Fibroblast of gingiva (primary cell): ENCODE results near the gene GRAP.

Experiments used
- DNase-seq: peaks from one replicate; pipeline ENCODE4 v3.0.0-alpha.2; 2011; ENCODE audit warnings: low read depth

Gene GRAP

DNA sequence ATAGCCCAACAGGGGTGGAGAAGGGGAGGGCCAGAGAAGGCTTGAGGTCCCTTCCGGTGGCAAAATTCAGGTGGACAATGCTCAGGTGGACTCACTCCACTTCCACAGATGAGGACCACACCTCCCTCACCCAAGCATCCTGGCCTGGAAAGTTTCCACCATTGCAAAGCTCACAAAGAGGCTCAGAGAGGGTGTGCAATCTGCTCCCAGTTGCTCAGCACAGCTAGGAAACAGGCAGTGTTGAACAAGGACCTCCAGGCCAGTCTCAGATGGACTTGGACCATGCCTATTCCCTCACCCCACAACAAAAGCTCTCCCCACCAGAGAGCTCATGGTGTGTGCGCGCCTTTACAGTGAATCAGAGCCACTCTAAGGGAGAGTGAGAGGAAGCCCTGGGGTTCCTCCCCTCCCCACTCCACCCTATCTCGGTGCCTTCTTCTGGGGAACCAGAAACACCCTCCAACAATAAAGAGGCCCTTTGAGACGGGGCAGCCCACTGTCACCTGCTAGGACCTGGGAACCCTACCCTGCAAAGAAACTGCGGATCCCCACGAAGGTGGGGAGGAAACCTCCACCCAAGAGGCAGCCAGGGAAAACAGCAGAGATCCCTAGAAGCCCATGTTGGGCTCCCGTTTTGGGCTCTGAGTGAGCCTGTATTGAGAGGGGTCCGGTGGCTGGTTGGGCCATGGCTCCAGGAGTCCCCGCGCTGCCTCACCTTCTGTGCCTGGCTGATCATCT, 43.8 kb downstream of the GRAP start:
- no peak for DNase-seq

DNA sequence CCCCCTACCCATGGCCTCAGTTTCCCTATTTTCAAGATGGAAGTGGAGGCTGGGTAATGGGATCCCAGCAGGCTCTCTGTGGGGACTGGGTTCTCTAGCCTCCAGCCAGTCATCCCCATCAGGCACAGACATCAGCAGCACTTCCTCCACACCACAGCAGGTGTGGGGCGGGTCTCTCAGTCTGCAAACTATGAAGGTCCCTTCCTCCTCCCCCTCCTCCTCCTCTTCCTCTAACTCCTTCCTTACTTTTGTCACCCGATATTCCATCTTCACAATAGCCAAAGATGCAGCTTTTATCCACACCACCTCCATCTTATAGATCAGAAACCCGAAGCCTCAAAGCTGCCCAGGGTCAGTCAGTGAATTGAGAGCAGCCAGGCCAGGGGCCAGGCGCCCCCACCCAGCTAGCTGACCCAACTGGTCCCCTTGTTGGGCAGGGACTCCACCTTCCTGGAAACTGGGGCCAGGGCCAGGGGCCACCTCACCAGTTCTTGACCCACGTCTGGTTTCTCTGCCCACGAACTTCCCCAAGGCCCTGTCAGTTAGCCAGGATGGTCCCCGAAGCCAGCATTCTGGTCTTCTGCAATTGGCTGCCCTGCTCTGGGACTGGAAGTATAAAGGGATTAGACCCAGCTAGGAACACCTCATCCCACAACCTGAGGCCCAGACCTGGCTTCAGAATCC, 44.7 kb downstream of the GRAP start:
- DNase-seq, result no peak

DNA sequence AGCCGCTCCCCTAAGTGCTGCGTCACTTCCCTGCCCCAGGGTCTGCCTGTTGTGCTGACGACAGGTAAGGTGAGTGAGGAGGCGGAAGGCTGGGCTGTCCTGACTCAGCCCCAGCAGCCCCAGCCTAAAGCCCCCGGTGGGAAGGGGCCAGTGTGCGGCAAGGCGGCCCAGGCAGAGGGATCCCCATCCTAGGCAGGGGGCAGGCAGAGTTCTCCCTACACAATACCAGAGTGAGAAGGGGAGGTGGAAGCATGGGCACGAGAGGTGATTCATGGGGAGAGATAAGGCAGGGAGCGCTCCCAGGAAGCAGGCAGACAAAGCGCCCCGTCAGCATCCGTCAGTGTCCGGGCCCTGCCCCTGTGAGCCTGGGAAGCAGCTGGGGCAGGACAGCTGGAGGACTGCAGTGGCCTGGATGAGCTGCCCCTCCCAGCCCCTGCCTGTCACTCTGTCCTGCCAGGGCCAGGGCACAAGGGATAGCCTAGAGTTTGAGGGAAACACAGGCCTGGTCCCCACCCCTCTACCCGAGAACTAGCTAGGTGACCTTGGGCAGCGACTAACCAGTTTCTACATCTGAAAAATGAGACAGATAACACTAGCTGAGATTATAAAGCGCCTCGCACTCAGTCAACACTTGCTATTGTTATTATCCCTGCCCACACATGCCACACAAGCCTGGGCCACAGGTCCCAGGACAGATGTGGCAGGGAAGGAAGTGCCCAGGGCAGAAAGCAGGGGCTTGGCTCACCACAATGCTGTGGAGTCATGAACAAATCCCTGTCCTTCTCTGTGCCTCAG, 46.0 kb downstream of the GRAP start:
- no peak for DNase-seq

DNA sequence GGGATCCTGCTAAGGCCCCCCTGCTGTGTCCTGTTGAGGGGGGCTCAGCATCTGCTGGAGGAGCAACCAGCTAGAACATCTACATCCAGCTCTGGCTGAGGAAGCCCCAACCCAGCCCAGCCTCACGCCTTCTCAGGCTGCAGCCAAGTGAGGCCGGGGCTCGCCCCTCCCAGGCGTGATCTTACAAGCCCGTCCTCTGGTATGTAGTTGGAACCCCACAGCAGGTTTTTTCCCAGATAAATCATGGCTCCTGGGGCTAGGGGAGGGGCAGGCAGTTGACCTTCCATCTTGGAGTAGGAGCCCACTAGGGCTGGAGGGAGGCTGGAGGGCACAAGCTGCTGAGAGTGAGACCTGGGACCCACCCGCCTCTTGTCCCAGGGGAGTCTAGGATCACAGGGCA, 46.8 kb downstream of the GRAP start:
- no peak for DNase-seq

DNA sequence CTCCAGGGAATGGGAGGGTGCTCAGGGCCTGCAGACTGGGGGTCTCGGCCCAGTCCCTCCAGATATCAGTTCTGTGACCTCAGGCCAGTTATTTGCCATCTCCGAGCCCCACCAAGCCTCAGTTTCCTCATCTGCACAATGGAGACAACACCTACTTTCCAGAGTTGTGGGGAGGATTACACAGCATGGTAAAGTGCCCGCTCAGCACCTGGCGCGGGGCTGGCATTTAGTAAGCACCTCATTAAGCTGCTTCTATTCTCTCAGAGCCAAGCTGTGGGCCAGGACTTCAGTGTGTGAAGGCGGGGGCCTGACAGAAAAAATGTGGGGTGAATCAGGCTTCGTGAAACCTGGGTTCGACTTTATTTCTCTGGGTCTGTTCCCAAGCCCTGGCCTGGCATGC, 47.4 kb downstream of the GRAP start:
- DNase-seq, result no peak

DNA sequence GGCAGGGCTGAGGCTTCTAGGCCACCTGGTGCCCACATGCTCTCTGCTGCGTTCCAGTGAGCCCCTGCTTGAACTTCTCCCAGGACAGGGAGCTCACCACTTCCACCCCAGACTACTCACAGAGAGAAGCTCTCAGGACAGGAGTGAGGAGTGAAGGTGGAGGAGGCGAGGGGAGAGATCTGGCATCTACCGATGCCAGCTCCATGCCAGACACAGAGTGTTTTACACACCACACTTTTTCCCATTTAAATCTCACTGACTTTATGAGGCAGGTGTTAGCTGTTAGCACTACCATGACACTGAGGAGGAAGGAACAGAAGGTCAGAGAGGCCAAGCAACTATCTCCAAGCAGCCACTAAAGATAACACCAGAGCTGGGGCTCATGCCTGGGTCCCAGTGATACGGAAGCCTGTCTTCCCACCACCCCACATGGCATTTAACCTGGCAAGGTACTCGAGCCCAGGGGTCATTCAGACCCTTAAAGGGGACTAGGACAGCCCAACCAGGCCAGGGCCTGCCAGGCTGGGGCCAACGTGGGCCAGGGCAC, 49.0 kb downstream of the GRAP start:
- DNase-seq, result no peak

DNA sequence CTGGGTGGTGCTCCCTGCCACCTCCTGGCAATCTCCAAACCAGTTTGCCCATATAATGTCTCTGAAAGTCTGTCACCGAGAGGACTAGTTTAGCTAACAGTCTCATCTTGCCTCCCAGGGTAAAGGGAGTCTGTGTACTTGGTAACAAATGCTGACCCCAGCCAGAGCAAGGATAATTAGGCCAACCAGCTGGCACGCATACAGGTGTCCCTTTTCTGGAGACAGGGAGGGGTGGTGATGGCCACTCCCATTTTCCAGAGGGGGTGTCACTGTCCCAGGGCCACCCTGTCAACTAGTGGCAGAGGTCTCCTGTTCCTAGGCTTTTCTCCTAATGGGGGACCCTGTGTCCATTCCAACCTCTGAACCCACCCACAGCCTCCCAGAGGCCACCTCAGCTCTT, 50.3 kb downstream of the GRAP start:
- no peak for DNase-seq

DNA sequence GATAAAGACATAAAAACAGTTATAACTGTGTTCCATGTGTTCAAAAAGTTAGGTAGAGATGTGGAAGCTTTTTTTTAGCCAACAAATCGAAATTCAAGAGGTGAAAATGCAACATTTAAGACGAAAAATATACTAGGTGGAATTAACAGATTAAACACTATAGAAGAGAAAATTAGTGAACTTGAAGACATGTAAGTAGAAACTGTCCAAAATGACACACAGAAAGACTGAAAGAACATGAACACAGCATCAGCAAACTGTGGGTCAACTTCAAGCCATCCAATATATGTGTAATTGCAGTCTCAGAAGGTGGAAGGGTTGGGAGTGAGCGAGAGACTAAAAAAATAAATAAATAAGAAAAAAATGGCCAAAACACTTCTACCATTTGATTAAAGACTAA, 51.5 kb downstream of the GRAP start:
- DNase-seq, result no peak

DNA sequence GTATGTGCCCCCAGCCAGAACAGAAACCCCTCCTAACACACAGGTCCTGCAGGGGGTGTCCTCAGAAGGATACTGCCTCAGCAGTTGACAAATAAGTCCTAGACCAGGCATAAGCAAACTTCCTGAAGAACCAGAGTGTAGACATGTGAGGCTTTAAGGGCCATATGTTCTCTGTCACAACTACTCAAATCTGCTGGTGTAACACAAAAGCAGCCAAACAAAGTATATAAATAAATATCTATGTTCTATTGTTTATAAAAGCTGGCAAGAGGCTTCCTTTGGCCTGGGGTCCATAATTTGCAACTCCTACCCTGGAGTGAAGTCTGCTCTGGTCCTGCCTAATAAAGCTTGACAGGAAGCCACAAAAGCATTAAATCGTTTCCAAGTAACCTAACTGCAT, 52.1 kb downstream of the GRAP start:
- no peak for DNase-seq

DNA sequence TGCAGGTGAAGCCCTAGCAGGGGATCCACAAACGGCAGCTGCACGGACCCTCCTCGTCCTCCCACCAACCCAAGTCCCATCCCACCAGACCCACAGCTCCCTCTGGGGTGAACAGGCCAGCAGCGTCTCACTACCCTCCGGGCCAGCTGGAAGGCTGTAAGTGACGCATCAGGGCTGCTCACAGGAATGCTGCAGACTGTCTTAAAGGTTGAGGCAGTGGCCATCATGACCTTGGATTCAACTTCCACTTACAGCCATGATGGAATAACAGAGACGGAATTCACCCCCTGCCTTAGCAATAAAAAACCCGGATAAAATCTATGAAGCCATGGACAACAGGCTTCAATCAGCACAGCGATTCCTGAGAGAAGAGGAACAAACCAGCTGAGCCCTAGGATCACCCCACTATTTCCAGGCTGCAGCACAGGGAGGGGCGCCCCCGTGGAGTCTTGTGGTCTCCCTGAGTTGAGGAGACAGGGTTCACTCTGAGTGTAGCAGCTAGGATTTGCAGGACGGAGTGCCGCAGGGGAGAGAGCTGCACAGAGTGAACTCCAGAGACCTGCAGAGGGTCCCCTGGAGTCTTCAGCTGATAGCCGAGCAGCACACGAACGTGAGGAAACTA, 52.7 kb downstream of the GRAP start:
- DNase-seq, result no peak

DNA sequence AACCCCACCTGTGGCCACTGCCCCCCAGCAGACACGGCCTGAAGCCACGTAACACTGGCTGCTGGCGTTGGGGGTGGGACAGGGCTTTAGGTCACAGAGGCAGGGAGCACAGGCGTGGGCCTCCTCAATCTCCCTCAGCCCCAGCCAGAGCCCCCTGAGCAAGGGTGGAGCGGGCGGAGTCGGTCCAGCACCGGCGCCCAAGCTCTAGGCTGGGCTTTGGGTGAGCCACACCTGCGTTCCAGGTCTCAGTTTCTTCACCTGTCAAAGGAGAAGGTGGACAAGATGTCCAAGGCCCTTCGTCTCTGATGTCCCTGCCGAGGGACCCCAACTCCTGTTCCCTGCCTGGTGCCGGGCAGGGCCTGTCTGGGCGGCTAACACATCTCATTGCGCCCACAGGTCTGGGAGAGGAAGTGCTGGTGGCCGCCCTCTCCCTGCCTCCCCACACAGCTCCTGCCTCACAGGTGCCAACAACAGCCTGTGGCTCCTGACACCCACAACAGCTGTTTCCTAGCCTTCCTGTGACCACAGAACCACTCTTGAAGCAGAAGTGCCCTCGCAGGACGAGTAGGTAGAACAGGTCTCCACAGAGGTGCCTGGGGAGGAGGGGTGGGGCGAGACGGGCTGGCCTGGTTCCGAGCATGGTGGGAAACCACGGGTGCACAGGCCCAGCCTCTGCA, 54.2 kb downstream of the GRAP start:
- no peak for DNase-seq

DNA sequence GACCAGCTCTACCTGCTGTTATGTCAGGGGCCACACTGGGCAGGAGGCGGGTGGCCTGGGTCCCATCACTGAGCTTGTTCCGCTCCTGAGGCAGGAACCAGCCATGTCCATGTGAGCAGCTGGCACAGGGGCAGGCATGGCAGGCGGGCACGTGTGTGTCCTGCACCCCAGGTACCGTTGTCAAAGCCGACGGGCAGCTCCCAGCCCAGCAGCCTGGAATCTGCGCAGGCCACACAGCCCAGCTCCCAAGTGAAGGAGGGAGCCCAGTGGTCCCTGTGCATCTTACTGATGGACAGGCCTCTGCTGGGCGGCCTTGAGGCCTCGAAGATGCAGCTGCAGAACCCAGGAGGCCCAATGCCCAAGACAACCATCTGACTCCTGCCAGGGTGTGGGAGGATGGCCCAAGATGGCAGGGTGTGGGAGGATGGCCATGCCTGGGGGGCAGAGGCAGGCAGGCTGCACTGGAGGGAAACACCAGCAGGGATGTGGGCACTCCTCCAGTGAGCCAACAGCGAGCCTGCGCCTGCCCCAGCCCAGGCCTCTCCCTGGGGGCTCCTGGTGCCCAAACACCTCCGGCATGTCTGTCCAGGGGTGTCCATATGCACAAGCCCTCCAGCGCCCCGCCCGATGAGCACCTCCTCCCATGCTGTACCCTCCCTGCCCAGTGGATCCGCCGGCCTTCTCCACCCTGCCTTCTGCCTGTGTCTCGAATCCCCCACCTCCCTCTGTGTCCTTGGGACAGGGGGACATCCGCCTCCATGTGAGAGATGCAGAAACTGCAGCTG, 55.0 kb downstream of the GRAP start:
- DNase-seq, result no peak

DNA sequence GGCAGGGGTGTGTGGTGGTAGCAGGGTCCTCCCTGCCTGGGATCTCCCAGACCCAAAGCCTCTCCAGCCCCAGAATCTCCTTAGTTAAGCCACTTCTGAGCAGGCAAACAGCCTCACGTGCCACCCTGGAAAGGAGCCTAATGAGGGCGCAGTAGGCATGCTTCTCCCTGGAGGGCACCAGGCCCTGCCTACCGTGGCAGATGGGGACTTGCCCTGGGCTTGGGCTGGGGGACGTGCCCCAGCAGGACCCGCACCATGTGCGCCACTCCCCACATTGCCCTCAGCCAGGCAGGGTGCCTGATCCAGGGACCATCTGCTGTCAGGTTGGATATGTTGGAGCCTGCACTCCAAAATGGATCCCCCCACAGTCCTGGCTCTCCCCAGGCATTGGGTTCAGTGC, 56.4 kb downstream of the GRAP start:
- no peak for DNase-seq

DNA sequence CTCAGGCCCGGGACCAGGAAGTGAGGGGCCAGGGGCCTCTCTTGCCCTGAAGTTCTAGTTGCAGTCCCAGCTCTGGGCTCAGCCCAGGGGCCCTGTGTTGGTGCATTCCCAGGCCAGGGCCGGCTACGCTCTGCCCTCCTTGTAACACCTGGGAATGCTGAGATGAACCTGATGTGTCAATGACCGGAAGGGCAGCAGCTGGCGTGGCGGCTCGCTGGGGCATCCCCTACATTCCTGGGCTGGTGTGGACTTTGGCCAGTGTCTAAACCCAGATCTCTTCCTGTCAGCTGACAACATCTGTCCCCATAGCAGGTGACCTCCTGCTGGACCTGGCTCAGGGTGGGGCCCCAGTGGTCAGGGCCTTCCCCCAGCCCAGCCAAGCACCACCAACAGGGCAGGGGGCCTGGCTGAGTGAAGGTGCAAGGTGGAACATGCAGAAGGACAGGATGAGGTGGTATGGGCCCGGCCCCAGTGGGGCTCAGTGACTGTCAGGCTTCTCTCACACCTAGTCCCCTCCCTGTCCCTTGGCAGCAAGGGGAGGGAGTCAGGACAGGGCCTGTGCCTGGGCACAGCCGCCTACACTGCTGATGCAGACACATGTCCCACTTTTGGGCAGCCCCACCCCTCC, 58.1 kb downstream of the GRAP start:
- DNase-seq, result no peak

DNA sequence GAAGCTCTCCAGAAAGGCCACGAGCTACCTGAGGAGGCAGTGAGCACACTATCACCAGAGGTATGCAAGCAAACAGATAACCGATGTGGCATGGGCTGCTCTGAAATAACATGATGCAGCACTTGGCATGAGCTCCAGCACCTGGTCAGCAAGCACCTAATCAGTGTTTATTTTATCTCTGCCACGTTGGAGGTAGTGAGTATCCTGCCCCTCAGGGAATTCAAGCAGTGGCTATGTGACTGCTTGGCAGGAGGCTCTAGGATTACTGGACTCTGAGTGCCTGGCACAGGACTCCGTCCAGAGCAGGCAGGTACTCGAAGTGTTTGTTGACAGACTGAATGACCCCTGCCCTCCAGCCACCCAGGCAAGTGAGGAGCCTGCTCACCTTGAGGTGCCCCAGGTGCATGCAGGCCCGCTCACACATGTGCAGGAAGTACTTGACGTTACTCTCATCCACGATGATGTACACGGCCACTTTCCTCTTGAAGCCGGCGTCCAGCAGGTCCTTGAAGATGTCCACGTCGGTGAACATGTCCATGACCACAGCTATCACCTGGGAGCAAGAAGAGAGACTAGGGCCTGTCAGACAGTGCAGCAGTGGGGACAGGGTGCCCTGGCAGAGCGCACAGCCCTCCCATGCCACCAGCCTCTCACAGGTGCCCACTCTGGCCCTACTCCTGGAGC, 58.8 kb downstream of the GRAP start:
- DNase-seq, result no peak

DNA sequence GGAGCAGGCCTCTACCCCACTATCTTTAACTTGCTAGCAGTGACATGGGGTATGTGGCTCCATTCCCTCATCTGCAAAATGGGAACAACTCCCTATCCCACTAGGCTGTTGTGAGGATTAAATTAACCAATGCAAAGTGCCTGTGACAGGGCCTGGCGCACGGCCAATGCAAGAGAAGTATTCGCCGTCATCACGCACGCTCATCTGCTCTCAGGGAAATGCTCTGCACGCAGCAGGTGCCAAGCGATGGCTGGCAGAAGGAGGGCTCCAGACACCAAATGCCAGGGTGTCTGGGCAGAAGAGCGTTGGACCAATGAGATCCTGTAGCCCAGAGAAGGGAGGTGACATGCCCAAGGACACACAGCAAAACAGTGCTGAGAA, 59.5 kb downstream of the GRAP start:
- DNase-seq, result no peak

DNA sequence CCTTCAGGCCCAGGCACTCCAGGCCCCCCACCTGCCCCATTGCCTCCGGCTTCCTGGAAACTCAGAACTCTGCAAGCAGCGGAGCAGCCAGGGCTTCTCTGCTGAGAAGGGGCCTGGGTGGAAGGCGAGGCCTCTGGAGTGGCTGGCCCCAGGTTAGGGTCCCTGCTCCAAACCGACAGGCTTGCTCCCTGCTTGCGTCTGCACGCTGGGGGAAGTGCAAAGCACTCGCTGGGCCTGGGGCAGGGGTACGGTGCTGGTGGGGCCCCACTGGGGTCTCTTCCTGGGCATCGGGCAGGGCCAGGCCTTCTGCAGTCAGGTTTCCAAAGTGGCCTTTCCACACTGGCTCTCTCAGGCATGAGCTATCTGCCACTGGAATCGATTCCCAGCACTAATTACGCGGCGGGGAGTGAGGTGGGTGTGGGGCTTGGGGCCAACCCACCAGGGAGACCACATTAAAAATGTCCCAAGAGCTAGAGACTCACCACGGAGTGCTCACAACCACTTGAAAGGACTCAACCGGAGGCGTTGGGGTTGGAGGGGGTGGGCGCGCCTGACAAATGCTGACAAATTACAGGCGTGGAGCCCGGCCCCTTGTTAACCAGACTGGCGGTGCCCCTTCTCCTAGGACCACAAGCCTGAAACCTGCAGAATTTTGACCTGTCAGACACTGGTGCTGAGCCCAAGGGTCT, 60.1 kb downstream of the GRAP start:
- DNase-seq, result no peak

DNA sequence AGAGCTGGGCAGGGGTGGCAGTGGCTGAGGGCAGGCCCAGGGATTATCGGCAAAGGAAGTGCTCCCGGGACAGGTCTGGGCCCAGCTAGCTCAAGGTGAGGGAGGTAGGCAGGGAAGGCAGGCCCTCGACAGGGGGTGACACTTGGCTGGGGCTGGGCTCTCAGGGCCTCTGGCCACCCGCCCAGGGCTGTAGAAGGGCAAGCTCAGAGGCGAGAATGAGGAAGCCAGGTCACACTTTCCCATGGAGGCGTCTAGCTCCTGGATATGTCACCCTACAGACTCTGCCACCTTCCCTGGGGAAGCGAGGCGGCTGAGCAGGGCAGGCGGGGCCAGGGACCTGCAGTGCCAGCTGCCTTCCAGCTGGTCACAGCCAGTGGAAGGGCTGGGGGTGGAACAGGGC, 61.3 kb downstream of the GRAP start:
- DNase-seq, result no peak
